ENCODE measurements around the gene MT1E. TPM values are rescaled to one million over a fixed set of nuclear protein-coding genes. Genes with fewer than 3 reads are reported as not detected.

MT1E gene
- total RNA-seq, 1 experiment from 2014 or later, result 25.9 TPM

DNA sequence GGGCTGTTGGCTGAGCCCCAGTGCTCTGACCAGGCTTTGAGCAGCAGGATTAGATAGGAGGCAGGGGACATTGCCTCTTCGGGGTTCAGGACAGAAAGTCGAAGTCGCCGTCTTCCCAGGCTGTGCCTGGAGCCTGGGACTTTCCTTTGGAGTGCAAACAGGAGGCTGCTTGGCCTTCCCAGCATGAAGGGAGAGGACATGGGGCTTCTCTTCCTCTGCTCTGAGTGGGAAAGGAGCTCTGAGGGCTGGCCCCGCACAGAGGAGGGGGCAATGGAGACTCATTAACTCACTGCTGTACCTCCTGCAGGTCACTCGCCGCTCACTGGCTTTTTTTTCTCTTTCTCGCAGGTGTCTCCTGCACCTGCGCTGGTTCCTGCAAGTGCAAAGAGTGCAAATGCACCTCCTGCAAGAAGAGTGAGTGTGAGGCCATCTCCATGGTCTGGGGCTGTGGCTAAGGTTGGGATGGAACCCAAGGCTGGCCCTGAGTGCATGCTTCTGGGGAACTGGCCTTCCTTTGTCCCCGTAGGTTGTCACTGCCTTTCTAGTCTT, 32.8 kb downstream of the MT1E start:
- Mint-ChIP-seq H3K4me1 (peaks cover 21 to 27% of the 10 kb centered on the region in 2 experiments), H3K27me3 (ENCODE audit: low read depth) (peaks cover 77% of the 10 kb centered on the region), H3K9me3 (no peaks in the 10 kb centered on the region), H3K27ac (no peak overlapping the region), H3K36me3 (ENCODE audit: insufficient read depth in 1 of 3, low read depth in 3 of 3) (no peaks in the 10 kb centered on the region), H3K4me3 (peak overlapping the region; percentile 84 to 91)
- no peak overlapping the region for H4K91ac ChIP-seq (ENCODE audit: insufficient read length, low read depth, low read length)
- H4K8ac ChIP-seq (replicated peaks; ENCODE audit: insufficient read length, low read depth, low read length), result no peak overlapping the region
- no peak overlapping the region for H3K23ac ChIP-seq (ENCODE audit: insufficient read length, low read depth, low read length)
- H2BK12ac ChIP-seq (ENCODE audit: insufficient read length, low read depth, low read length), result no peak overlapping the region
- H3K9me3 ChIP-seq (ENCODE audit: control insufficient read depth, low read depth, low read length), result no peaks in the 10 kb centered on the region
- no CpG with 5 or more reads among the region's 10 CpGs for WGBS (ENCODE audit: extremely low coverage, insufficient read length, low lambda C conversion rate)
- no peak overlapping the region for H2BK20ac ChIP-seq (ENCODE audit: low read depth, low read length, poor library complexity, severe bottlenecking)
- H4K5ac ChIP-seq (ENCODE audit: insufficient read length, low read depth, low read length), result no peak overlapping the region
- no peak overlapping the region for H3K4ac ChIP-seq (ENCODE audit: low read depth, low read length)
- TF ChIP-seq CTCF (conservative IDR thresholded peaks at IDR 0.05), result no peak
- no peak overlapping the region for H3K9ac ChIP-seq (ENCODE audit: extremely low read depth, insufficient read length, low read length)
- no peak overlapping the region for H3T11ph ChIP-seq (ENCODE audit: low read length)
- H4K20me1 ChIP-seq (ENCODE audit: control insufficient read depth, insufficient read depth, insufficient read length), result no peaks in the 10 kb centered on the region
- DNase-seq, result no peak
- H2AK5ac ChIP-seq (ENCODE audit: insufficient read length, low read length), result no peak overlapping the region
- H3K23me2 ChIP-seq (ENCODE audit: insufficient read length, low read depth, low read length, poor library complexity, severe bottlenecking), result peaks cover 6% of the 10 kb centered on the region
- H2AFZ ChIP-seq (ENCODE audit: low read length), result no peak overlapping the region
- H2BK15ac ChIP-seq (ENCODE audit: low read depth, low read length), result no peak overlapping the region
- H3K18ac ChIP-seq (ENCODE audit: insufficient read length, low read depth, low read length), result no peak overlapping the region
- H3K79me1 ChIP-seq (ENCODE audit: insufficient read depth, low read depth, low read length, poor library complexity, severe bottlenecking), result no peaks in the 10 kb centered on the region
- no peak overlapping the region for H3K14ac ChIP-seq (ENCODE audit: insufficient read depth, low read length)
- no peak overlapping the region for H2BK5ac ChIP-seq (ENCODE audit: insufficient read length, low read length)
- H3K4me2 ChIP-seq (ENCODE audit: insufficient read depth, insufficient read length, low read length), result peak overlapping the region; percentile 81
- peaks cover 29% of the 10 kb centered on the region; the same call in 1 of the 2 replicates for H3K27me3 ChIP-seq (ENCODE audit: insufficient read depth, low read length)
- peaks cover 2% of the 10 kb centered on the region; the same call in 1 of the 2 replicates for H3K4me1 ChIP-seq (ENCODE audit: insufficient read depth, low read length)
- no peak overlapping the region for H2BK120ac ChIP-seq (ENCODE audit: low read depth, low read length, poor library complexity, severe bottlenecking)
- no peak overlapping the region for H3K27ac ChIP-seq (ENCODE audit: insufficient read length, low read depth, low read length)
- H3K79me2 ChIP-seq (ENCODE audit: insufficient read depth, low read length), result no peaks in the 10 kb centered on the region
- H3K56ac ChIP-seq (ENCODE audit: insufficient read length, low read depth, low read length), result no peak overlapping the region

Data from H9 (cell line).